Motor neuron (in vitro differentiated cells): ENCODE results near the gene XPNPEP3. TPM values are rescaled to one million over a fixed set of nuclear protein-coding genes. Genes with fewer than 3 reads are reported as not detected.
"Not testable (repeated sequence)": the region's sequence is repeated elsewhere in the genome, so short reads cannot be mapped to it uniquely, and the experiment has no call there.

Experiments
- ATAC-seq, 8 experiments: fragments of 200-7000 bp; cut with Tn5 transposase; replicated peaks in 6 of 8; 2 replicates each; pipeline ENCODE4 v1.8.0; 2021; ENCODE audit warnings: mild to moderate bottlenecking in 8 of 8, moderate library complexity in 8 of 8
- H3K27ac ChIP-seq, 2 donors: fragments of 250-450 bp; sonication (Bioruptor Pico); 2 replicates each; pipeline ENCODE4 v1.9.0; 2021; ENCODE audit warnings: antibody characterized with exemption in 2 of 2, mild to moderate bottlenecking in 2 of 2, moderate library complexity in 1 of 2
- H3K4me1 ChIP-seq, 2 donors: fragments of 250-450 bp; sonication (Bioruptor Pico); replicated peaks in 1 of 2; 2 replicates each; pipeline ENCODE4 v1.6.1; 2021; ENCODE audit warnings: antibody characterized with exemption in 2 of 2, mild to moderate bottlenecking in 2 of 2, moderate library complexity in 1 of 2
- H3K4me3 ChIP-seq, 5 donors: fragments of 250-450 bp; sonication (Bioruptor Pico); 2 replicates each; pipeline ENCODE4 v1.9.0; 2021; ENCODE audit warnings: antibody characterized with exemption in 5 of 5, mild to moderate bottlenecking in 5 of 5, moderate library complexity in 4 of 5
- WGBS, 10 experiments: fragments of 450-650 bp; shearing (Covaris generic); methylation state at CpG; one replicate each; pipeline ENCODE4 v1.0.0; 2022; 5-methylcytosine and 5-hydroxymethylcytosine counted together
- in situ Hi-C, 9 experiments: fragments of 400-800 bp; cut with MboI; loops; one replicate each; pipeline ENCODE4 v1.15.0; 2021; ENCODE audit warnings: low sequenced_read_pairs in 9 of 9, low pct_unique_long_range_greater_than_20kb in 2 of 9; ENCODE audit not compliant: unreplicated experiment in 9 of 9
- total RNA-seq, 8 experiments: library from RNA; unstranded; fragments of 300-600 nt; gene quantifications; 2 replicates each; pipeline versions ENCODE4 v1.2.3 to v1.2.4, GENCODE V29; 2022

Gene XPNPEP3
- total RNA-seq, 8 experiments from 2014 or later, result 10.8 to 28.1 (median 16.9) TPM

DNA sequence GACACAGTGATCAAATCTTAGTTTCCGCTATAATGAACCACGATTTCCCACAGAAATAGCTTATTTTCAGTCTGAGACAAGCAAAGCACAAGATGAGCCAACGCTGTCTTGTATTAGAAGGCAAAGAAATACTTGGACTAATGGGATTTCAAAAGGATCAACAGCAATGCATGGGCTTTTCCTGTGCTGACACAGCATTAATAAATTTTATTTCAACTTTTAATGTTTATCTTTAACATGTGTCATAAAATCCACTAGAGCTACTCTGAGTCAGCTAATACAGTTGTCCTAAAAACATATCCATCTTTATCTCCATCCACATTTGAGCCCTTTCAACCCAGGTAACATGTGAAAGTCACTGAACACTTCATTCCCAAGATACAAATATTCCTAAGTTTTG is 22.3 kb upstream of the XPNPEP3 start:
- WGBS, 10 experiments, result 91 to 100% (median 97%) methylated on average over 2 to 3 of the region's 3 CpGs
- Histone ChIP-seq H3K4me1 (no peaks in the 10 kb centered on the region), H3K4me3 (no peak overlapping the region), H3K27ac (no peak overlapping the region)
- ATAC-seq, result no peak
- in situ Hi-C loops, result loop anchor here in 2 of 9 experiments (25.0 kb wide), 2 partner anchors 303 to 328 kb away; no protein-coding TSS in a partner anchor

DNA sequence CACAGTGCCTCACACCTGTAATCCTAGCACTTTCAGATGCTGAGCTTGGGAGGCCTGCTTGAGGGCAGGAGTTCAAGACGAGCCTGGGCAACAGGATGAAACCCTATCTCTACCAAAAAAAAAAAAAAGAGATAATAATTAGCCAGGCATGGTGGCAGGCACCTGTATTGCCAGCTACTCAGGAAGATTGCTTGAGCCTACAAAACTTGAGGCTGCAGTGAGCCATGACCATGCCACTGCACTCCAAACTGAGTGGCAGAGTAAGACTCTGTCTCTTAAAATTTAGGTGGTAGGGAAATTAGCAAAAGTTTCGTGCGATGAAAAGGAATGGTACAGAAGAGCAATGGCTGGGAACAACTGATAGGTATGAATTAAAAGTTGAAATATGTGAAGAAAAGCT is 18.5 kb upstream of the XPNPEP3 start:
- ATAC-seq, result no peak
- in situ Hi-C loops, result loop anchor here in 2 of 9 experiments (25.0 kb wide), 2 partner anchors 299 to 324 kb away; no protein-coding TSS in a partner anchor
- Histone ChIP-seq H3K27ac (no peak overlapping the region), H3K4me1 (no peaks in the 10 kb centered on the region), H3K4me3 (no peak overlapping the region)
- 83 to 100% (median 98%) methylated on average over 2 to 3 of the region's 3 CpGs for WGBS, 10 experiments

DNA sequence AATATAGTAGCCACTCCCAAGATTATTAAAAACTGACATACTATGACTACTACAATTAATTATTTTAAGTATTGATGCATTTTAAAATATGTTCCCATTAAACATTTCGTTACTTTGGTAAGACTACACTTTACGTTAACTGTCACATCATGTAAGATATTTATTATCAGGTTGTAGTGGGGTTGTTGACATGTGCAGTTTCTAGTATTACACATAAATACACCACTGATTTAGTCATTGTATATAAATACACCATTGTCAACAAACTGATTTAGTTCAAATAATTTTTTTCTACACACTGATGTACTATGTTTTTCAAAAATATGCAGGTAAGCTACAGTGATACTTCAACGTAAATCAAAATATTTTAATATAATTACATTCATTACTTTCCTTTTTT is 12.0 kb upstream of the XPNPEP3 start:
- no peak for ATAC-seq
- Histone ChIP-seq H3K27ac (no peak overlapping the region), H3K4me3 (no peak overlapping the region), H3K4me1 (no peaks in the 10 kb centered on the region)
- in situ Hi-C loops, result loop anchor here in 2 of 9 experiments (25.0 kb wide), 2 partner anchors 292 to 317 kb away; no protein-coding TSS in a partner anchor
- 82 to 100% (median 100%) methylated on average over 2 to 3 of the region's 3 CpGs; no CpG with 5 or more reads in 1 of the 10 experiments for WGBS, 10 experiments

DNA sequence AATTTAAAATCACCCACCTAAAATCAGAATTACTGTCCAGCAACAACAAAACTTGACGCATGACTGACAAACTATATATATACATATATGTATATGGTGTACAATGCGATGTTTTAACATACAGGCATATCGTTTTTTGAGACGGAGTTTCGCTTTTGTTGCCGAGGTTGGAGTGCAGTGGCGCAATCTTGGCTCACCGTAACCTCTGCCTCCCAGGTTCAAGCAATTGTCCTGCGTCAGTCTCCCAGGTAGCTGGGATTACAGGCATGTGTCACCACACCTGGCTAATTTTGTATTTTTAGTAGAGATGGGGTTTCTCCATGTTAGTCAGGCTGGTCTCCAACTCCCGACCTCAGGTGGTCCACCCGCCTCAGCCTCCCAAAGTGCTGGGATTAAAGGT is 11.1 kb upstream of the XPNPEP3 start:
- H3K4me3 ChIP-seq, H3K4me1 ChIP-seq, H3K27ac ChIP-seq, ATAC-seq: not testable (repeated sequence)
- in situ Hi-C loops, result loop anchor here in 2 of 9 experiments (25.0 kb wide), 2 partner anchors 291 to 316 kb away; no protein-coding TSS in a partner anchor
- WGBS, 10 experiments, result 76 to 100% (median 98%) methylated on average over 1 to 9 of the region's 11 CpGs; no CpG with 5 or more reads in 2 of the 10 experiments

DNA sequence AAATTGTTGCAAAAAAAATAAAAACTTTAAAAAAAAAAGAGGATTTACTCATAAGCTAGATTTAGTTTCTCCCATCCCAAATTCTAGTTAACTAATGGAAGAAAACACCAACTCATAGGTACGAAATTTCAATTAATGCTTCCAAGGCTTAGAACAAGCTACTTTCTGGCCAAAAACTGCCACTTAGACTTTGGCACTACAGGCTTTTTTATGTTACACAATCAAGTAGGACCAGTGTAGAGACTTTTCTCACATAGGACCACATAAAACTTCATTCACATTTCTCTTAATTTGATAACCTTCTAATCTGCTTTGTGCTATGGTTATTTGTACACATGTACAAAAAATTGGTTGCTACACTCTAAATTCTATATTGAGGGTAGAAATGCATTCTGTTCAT is 3.6 kb upstream of the XPNPEP3 start:
- no peak for ATAC-seq
- 17 to 100% (median 77%) methylated on average over 1 of the region's 1 CpG; no CpG with 5 or more reads in 1 of the 10 experiments for WGBS, 10 experiments
- in situ Hi-C loops, result loop anchor here in 1 of 9 experiments (25.0 kb wide), 1 partner anchor 91 kb away; no protein-coding TSS in a partner anchor

DNA sequence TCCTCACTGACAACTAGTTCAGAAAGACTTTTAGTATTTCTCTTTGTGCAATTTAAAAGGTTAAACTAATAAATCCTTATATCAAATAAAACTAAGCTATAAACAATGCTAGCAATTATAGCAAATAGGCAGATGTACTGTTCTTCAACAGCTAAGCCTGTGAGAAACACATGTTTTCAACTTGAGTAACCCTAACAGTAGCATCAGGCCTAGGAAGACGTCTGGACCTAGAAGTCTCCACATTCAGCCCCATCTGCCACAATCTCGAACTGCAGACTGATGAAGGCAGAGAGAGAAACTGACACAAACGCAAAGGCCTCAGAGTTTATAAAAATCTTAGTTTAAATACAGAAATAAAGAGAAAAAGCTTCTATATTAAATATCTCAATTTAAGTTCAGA is 3.0 kb upstream of the XPNPEP3 start:
- H3K27ac ChIP-seq, result no peak overlapping the region
- ATAC-seq, result no peak
- in situ Hi-C loops, result loop anchor here in 1 of 9 experiments (25.0 kb wide), 1 partner anchor 92 kb away; no protein-coding TSS in a partner anchor

More for the DNA sequence above, 3.6 kb upstream of the XPNPEP3 start:
- Histone ChIP-seq H3K4me3 (peak overlapping the region in 1 of 5 donors; percentile 82), H3K4me1 (peaks cover 0 to 47% of the 10 kb centered on the region in 2 donors), H3K27ac (no peak overlapping the region)

DNA sequence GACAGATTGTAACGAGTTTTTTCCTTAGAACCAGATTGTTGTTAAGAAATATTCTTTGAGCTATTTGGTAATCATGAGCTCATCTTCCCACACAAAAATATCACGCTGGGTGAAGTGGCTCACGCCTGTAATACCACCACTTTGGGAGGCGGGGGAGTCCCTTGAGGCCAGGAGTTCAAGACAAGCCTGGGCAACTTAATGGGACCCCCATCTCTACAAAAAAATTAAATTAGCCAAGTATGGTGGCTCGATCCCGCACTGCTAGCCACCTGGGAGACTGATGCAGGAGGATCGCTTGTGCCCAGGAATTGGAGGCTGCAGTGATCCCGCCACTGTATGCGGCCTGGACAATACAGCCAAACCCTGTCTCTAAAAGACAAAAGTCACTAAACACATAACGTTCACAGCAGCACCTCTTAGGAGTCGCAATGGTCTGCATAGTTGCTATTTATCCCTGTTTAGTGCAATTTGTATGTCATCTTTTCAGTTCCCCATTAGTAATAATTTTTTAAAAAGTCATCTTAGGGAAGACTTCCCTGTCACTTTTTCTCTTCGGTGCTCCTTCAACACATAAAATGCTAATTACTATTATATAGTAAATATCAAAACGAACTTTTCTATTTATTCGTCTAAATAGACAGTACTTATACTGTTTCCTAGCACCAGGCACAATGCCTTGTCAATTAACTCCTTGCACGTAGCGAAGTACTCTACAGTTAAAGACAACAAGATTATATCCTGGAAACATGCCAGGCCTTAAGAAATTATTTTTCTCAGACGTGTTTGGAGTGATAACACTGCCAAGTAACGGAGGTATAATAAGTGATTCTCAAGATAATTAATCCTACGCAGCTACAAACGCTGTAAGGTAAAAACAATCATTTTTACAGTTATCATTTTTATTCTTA is 1.6 kb upstream of the XPNPEP3 start:
- Histone ChIP-seq H3K4me3 (peak overlapping the region; percentile 65 to 95 (median 88)), H3K27ac (peak overlapping the region in 1 of 2 donors; percentile 100), H3K4me1 (peaks cover 0 to 47% of the 10 kb centered on the region in 2 donors)
- 2 to 53% (median 16%) methylated on average over 3 to 20 of the region's 20 CpGs for WGBS, 10 experiments
- ATAC-seq, result no peak
- in situ Hi-C loops, result loop anchor here in 1 of 9 experiments (25.0 kb wide), 1 partner anchor 93 kb away; no protein-coding TSS in a partner anchor

More for the DNA sequence above, 3.0 kb upstream of the XPNPEP3 start:
- H3K4me1 ChIP-seq, result peaks cover 0 to 47% of the 10 kb centered on the region in 2 donors
- WGBS, 10 experiments, result 0 to 83% (median 46%) methylated on average over 1 to 3 of the region's 3 CpGs
- peak overlapping the region in 3 of 5 donors; percentile 65 to 95 (median 82) for H3K4me3 ChIP-seq

DNA sequence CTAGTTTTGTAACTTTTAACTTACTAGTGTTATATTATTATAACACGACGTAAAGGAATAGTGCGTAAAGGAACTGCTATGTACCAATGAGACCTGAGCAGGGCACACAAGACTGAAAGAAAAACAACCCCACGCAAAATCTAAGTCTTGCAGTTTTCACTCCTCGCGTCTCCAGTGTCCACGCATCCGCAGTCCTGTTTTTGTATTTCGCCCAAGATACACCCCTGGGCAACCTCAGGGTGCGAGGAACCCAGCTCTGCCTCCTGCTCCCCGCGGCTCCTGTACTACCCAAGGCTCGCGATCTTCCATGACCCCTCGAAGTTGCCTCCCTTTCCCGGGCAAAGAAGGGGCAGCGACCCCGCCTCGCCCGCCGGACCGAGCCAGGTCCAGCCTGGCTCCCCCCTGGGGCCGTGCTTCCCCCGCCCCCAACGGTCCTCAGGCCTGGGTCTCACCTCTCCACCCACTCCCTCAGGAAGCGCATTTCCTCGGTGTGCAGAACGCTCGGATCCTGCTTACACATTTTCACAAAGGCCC is 902 bp upstream of the XPNPEP3 start:
- WGBS, 10 experiments, result 0% methylated on average over 1 to 10 of the region's 29 CpGs; no CpG with 5 or more reads in 2 of the 10 experiments
- peak overlapping the region; percentile 100 for H3K27ac ChIP-seq
- peaks cover 0 to 46% of the 10 kb centered on the region in 2 donors for H3K4me1 ChIP-seq
- peak overlapping the region; percentile 65 to 95 (median 88) for H3K4me3 ChIP-seq
- peak; percentile 10 to 49 (median 40) for ATAC-seq
- in situ Hi-C loops, result loop anchor here in 1 of 9 experiments (25.0 kb wide), 1 partner anchor 94 kb away; no protein-coding TSS in a partner anchor

DNA sequence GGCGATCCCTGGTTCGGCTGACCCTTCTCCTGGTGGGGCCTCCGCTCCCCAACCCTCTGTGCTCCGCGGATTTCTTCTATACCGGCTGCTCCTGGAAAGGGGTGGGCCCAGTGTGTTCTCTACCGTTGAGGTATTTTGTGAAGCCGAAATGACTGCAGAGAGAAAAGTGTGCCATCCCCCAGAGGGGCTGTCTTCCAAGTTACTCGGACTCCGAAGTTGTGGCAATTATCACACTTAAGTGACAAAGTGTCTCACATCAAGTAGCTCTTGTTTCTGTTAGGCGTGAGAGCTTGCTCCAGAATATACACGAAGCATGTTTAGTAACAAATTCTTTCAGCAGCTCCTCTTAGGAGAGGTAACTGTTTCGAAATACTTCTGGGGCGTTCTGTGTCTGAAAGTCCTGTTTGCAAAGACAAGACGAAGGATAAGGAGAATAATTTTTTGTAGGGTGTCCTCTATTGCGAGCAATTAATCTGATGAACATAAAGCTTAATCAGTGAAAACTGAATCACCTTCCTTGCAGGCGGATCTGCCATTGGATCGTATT is 434 bp downstream of the XPNPEP3 start:
- Histone ChIP-seq H3K4me1 (peaks cover 0 to 34% of the 10 kb centered on the region in 2 donors), H3K27ac (peak overlapping the region; percentile 100), H3K4me3 (peak overlapping the region; percentile 65 to 95 (median 88))
- 0 to 27% (median 5%) methylated on average over 3 to 18 of the region's 18 CpGs for WGBS, 10 experiments
- in situ Hi-C loops, result loop anchor here in 1 of 9 experiments (25.0 kb wide), 1 partner anchor 95 kb away; no protein-coding TSS in a partner anchor
- peak in 3 of 8 experiments; percentile 6 to 10 (median 8) for ATAC-seq

DNA sequence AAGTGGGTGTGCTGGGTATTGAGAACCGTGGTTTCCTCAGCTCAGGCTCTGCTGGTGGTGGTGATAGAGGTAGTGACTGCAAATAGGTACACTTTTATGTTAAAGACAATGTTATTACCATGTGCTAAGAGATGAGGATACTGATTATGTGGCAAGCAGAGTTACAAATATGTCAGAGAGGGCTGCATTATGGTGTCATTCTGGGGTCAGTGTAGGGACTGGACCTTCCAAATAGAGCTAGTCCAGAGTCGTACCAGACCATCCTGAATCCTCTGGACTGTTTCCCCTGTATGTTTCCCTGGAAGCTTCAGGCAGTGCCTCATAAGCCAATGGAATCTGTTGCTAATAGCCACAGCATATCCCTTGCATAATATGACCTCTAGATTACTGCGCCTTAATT is 5.1 kb downstream of the XPNPEP3 start, which contains the start of gene DNAJB7:
Gene DNAJB7 (minus strand): TSS at position 101 of the 400 bp plus-strand sequence. CDS start 119 bp downstream, outside the sequence.
- Histone ChIP-seq H3K4me3 (no peak within 1 kb of the TSS), H3K27ac (no peak within 1 kb of the TSS), H3K4me1 (peaks cover 0 to 4% of the 10 kb centered on the region in 2 donors)
- 83 to 100% (median 100%) methylated on average over 1 to 3 of the region's 3 CpGs; no CpG with 5 or more reads in 1 of the 10 experiments for WGBS, 10 experiments
- in situ Hi-C loops, result loop anchor here in 1 of 9 experiments (25.0 kb wide), 1 partner anchor 100 kb away; no protein-coding TSS in a partner anchor
- no peak for ATAC-seq

DNA sequence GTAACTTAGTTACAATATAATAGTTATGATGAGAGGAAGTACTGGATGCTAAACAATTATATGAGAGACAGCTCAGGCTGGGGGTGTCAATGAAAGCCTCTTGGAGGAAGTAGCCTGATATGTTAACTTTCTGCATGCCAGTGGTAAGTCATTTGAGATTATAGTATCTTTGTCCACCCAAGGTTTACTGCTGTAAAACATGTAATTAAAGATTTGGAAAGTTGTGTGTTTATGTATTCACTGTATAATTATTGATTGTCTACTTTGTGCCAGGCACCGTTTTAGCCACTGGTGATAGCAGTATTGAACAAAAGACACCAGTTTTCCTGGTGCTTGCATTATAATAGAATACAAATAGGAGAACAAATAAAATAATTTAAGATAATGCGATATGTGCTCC is 5.6 kb downstream of the XPNPEP3 start:
- Histone ChIP-seq H3K4me3 (no peak overlapping the region), H3K4me1 (peaks cover 0 to 4% of the 10 kb centered on the region in 2 donors), H3K27ac (no peak overlapping the region)
- WGBS, 10 experiments, result 63 to 100% (median 100%) methylated on average over 1 to 2 of the region's 2 CpGs; no CpG with 5 or more reads in 1 of the 10 experiments
- ATAC-seq, result no peak
- in situ Hi-C loops, result loop anchor here in 1 of 9 experiments (25.0 kb wide), 1 partner anchor 100 kb away; no protein-coding TSS in a partner anchor

DNA sequence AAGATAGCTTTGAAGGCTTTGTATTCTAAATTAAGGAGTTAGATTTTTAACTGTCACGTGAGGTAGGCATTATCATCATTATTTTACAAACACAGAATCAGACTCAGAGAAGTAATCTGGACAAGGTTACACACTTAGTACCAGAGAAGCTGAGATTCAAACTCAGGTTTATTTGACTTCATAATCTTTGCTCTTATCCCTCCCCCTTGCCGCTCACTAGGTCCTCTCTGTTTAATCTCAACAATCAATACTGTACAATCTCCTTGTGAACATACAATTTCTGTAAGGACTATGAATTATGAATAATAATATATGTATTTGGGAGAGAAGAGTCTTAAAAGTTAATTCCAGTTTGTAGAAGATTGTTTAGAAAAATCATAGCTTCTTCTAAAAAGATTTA is 10.2 kb downstream of the XPNPEP3 start:
- in situ Hi-C loops, result loop anchor here in 1 of 9 experiments (25.0 kb wide), 1 partner anchor 105 kb away; no protein-coding TSS in a partner anchor
- no peak for ATAC-seq
- no peaks in the 10 kb centered on the region for H3K4me1 ChIP-seq
- H3K27ac ChIP-seq, result no peak overlapping the region
- whole genome bisulfite sequencing, 10 experiments, result 60 to 100% (median 100%) methylated on average over 1 to 2 of the region's 2 CpGs; no CpG with 5 or more reads in 1 of the 10 experiments
- H3K4me3 ChIP-seq, result no peak overlapping the region
